Mesothelial cell of epicardium (in vitro differentiated cells): ENCODE data around the gene AP2B1. TPM values are rescaled to one million over a fixed set of nuclear protein-coding genes. Genes with fewer than 3 reads are reported as not detected.

Experiments
- DNase-seq, 2 experiments: peaks; one replicate each; pipeline ENCODE4 v3.0.0; 2021; ENCODE audit warnings: low spot score in 2 of 2; ENCODE audit not compliant: unreplicated experiment in 2 of 2
- H3K27ac Mint-ChIP-seq: 2 replicates; pipeline ENCODE4 v1.8.0; 2021; ENCODE audit warnings: mixed read lengths
- H3K27me3 Mint-ChIP-seq: 2 replicates; pipeline ENCODE4 v1.8.0; 2021; ENCODE audit warnings: low read depth, mixed read lengths
- H3K36me3 Mint-ChIP-seq: 2 replicates; pipeline ENCODE4 v1.8.0; 2021; ENCODE audit warnings: mixed read lengths
- H3K4me1 Mint-ChIP-seq: 2 replicates; pipeline ENCODE4 v1.8.0; 2021; ENCODE audit warnings: mixed read lengths
- H3K4me3 Mint-ChIP-seq: 2 replicates; pipeline ENCODE4 v1.8.0; 2021; ENCODE audit warnings: mild to moderate bottlenecking, moderate library complexity, mixed read lengths
- H3K9me3 Mint-ChIP-seq: 2 replicates; pipeline ENCODE4 v1.8.0; 2021; ENCODE audit warnings: mixed read lengths
- CTCF ChIP-seq: fragments of 200-600 bp; sonication (generic); IDR thresholded peaks from one replicate; pipeline ENCODE4 v1.5.0; 2021; ENCODE audit warnings: antibody characterized with exemption; ENCODE audit not compliant: unreplicated experiment
- total RNA-seq: library from RNA; stranded (reverse); gene quantifications from 3 replicates; pipeline ENCODE4 v1.2.1, GENCODE V29; 2021

AP2B1 gene
- total RNA-seq, 1 donor from 2014 or later, result 155 TPM

DNA sequence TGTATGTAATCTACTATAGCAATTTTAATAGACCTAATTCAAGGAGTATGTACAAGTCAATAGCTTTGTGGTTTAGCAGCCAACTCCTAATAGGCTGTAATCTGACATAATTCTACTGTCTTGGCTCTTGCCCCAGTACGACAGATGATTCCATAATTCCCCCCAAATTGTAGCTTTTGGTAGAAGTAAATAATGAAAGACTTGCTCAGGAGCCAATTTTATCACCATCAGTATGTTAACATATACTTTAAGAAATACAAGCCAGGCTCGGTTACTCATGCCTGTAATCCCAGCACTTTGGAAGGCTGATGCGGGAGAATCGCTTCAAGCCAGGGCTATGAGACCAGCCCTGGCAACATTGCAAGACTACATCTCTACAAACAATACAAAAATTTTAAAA, 53.9 kb downstream of the AP2B1 start:
- no peak for TF ChIP-seq CTCF
- Mint-ChIP-seq H3K27ac (no peak overlapping the region), H3K36me3 (peaks cover 39% of the 10 kb centered on the region), H3K9me3 (no peaks in the 10 kb centered on the region), H3K4me1 (peaks cover 2% of the 10 kb centered on the region), H3K4me3 (no peak overlapping the region), H3K27me3 (no peaks in the 10 kb centered on the region)
- no peak for DNase-seq

DNA sequence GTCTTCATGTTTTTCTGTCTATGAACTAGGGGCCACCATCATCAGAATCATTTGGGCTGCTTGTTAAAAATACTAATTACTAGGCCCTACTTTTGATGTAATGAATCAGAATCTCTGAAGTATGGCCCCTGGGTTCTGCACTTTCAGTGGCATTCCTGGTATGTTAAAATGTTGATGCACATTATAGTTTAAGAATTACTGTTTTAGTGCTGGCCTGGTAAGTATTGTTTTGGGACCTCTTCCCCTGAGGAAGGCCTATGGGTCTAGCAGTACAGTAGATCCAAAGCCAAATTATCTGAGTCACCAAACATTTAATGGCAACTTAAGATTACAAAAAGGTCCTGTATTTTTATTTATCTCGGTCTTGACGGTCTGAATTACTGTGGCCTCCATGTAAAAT, 58.8 kb downstream of the AP2B1 start:
- DNase-seq, result no peak
- H3K4me1 Mint-ChIP-seq, result peaks cover 2% of the 10 kb centered on the region
- H3K27me3 Mint-ChIP-seq, result no peaks in the 10 kb centered on the region
- TF ChIP-seq CTCF, result no peak
- peaks cover 27% of the 10 kb centered on the region for H3K36me3 Mint-ChIP-seq
- H3K4me3 Mint-ChIP-seq, result no peak overlapping the region
- no peak overlapping the region for H3K27ac Mint-ChIP-seq
- no peaks in the 10 kb centered on the region for H3K9me3 Mint-ChIP-seq

DNA sequence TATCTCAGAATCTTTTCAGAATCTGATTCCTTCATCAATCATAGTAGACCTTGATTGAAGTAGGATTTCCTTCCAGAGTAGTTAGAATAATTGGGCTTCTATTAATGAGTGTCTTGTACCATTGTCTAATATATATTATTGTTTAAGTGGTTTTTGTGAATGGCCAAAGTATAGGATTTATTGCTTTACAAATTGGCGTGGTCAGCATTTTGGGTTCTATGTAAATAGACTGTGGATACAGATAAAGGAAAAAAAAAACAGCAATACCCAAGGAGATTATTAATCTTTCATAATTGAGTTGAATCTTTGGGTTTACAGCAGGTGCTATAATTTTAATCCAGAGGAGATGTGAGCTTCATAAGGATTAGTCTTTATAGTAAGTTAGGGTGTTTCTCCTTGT, 64.3 kb downstream of the AP2B1 start:
- peaks cover 5% of the 10 kb centered on the region for H3K9me3 Mint-ChIP-seq
- H3K4me3 Mint-ChIP-seq, result no peak overlapping the region
- DNase-seq, result no peak
- no peaks in the 10 kb centered on the region for H3K27me3 Mint-ChIP-seq
- no peak overlapping the region for H3K27ac Mint-ChIP-seq
- peaks cover 23% of the 10 kb centered on the region for H3K36me3 Mint-ChIP-seq
- H3K4me1 Mint-ChIP-seq, result no peaks in the 10 kb centered on the region
- TF ChIP-seq CTCF, result no peak

DNA sequence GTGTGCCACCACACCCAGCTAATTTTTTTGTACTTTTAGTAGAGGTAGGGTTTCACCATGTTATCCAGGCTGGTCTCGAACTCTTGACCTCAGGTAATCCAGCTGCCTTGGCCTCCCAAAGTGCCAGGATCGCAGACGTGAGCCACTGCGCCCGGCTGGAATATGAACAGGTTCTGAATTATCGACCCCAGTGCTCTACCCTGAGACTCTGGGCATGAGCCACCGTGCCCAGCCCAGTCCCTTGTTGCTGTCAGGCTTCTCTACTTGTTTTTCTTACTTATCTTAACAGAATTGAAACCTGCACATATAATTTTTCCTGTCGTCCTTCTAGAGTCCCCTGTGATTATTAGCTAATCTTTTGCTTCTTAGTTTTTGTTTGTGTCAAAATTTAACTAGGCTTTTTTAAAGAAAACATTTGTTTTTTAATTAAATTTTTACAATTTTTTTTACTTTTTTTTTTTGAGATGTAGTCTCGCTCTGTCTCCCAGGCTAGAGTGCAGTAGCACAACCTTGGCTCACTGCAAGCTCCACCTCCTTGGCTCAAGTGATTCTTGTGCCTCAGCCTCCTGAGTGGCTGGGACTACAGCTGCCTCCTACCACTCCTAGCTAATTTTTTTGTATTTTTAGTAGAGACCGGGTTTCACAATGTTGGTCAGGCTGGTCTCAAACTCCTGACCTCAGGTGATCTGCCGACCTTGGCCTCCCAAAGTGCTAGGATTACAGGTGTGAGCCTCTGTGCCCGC, 66.7 kb downstream of the AP2B1 start:
- Mint-ChIP-seq H3K36me3 (peaks cover 27% of the 10 kb centered on the region), H3K27ac (no peak overlapping the region), H3K9me3 (peaks cover 5% of the 10 kb centered on the region), H3K27me3 (no peaks in the 10 kb centered on the region), H3K4me3 (no peak overlapping the region), H3K4me1 (no peaks in the 10 kb centered on the region)
- no peak for TF ChIP-seq CTCF
- DNase-seq, result no peak

- TF ChIP-seq CTCF, result no peak
- Mint-ChIP-seq H3K4me1 (no peaks in the 10 kb centered on the region), H3K4me3 (no peak overlapping the region), H3K9me3 (peaks cover 5% of the 10 kb centered on the region), H3K27me3 (no peaks in the 10 kb centered on the region), H3K27ac (no peak overlapping the region), H3K36me3 (peaks cover 30% of the 10 kb centered on the region)
- no peak for DNase-seq
These were observed 68.2 kb downstream of the AP2B1 start for GRCh38 chr17:35655303-35655702.
